Mononuclear cell (primary cell): Measurements from ENCODE around the gene PPP2R1B. TPM values are rescaled to one million over a fixed set of nuclear protein-coding genes. Genes with fewer than 3 reads are reported as not detected.

Source experiments
- H3K27me3 ChIP-seq: 2 replicates; pipeline ENCODE4 v1.6.0; 2011; ENCODE audit warnings: low read length, control low read depth; ENCODE audit not compliant: insufficient read depth
- H3K4me1 ChIP-seq: 2 replicates; pipeline ENCODE4 v1.5.1; 2011; ENCODE audit warnings: mild to moderate bottlenecking, low read length, control low read depth; ENCODE audit not compliant: insufficient read depth
- H3K4me3 ChIP-seq: 2 replicates; pipeline ENCODE4 v1.5.1; 2011; ENCODE audit warnings: mild to moderate bottlenecking, low read length, moderate library complexity
- H3K9me3 ChIP-seq: 2 replicates; pipeline ENCODE4 v1.5.1; 2011; ENCODE audit warnings: low read depth, mild to moderate bottlenecking, control low read depth, low read length
- total RNA-seq: library from RNA; depleted of rRNA; stranded (reverse); fragments of >200 nt; gene quantifications from one replicate; pipeline ENCODE4 v1.2.3, GENCODE V29; 2012

Gene PPP2R1B
- total RNA-seq, 1 donor, result 27.1 TPM

DNA sequence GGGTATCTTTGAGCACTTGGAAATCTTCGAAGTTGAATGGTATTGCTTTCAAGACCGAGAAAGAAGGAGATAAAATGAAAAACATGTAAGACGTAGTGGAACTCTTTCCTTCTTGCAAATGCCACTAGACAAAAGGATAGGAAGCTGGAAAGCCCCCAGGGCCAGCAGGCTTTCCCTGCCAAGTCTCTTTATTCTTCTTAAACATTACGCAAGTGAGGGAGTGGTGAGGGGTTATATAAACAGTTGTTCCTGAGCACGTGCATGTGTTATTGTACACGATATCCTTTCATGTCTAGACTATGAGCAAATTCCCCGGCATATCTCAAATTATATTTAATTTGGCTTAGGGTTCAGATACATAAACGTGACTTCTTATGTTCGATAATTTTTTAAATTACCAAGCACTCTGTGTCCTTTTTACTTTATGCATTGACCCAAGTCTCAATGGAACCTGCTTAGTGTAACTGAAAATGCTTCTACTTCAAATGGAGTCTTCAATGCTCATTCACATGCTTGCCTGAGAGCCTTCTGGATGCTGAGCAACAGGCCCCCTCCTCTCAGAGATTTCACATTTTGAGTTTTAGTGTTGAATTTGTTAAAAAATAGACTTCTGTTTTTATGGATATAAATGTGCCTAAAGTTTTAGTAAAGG, 59.0 kb downstream of the PPP2R1B start:
- H3K4me3 ChIP-seq, result no peak overlapping the region
- no peaks in the 10 kb centered on the region for H3K9me3 ChIP-seq
- H3K4me1 ChIP-seq, result no peaks in the 10 kb centered on the region

DNA sequence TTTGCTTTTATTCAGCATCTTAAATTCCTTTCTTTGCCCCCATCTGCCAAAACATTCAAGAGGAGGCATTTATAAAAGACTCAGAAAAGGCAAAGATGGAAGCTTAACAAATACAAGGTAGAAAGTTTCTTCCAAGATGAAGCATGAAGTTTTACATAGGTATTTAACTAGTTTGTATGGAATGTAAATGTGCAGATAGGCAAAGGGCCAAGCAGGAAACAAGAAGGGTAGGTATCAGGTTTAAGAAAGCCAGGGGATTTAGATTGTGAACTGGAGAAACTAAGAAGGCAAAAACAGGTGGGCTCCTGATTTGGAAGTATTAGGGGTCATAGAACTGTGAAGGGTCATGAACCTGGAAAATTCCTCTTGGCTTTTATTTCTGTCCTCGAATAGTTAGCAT, 62.6 kb downstream of the PPP2R1B start:
- H3K4me1 ChIP-seq, result no peaks in the 10 kb centered on the region
- no peaks in the 10 kb centered on the region for H3K9me3 ChIP-seq
- H3K27me3 ChIP-seq, result no peaks in the 10 kb centered on the region
- H3K4me3 ChIP-seq, result no peak overlapping the region

More for the DNA sequence above, 59.0 kb downstream of the PPP2R1B start:
- no peaks in the 10 kb centered on the region for H3K27me3 ChIP-seq

DNA sequence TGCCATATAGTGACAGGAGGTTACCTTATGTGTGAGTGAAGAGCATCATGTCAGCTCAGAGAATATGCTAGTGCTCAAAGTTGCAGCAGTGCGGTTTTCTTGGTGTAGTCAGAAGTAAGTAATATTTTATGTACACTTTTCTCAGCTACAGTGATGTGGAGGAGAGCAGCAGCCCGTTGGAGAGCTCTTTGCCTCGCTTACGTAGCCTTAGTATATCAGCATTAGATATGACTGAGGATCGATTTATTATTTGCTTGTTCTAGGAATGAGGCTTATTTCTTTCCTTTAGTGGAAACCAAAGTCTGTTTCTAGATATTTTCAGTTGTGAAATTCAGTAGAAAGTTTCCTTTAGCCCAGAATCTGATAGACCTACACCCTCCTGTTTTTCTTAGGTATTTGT, 63.6 kb downstream of the PPP2R1B start:
- Histone ChIP-seq H3K4me3 (no peak overlapping the region), H3K9me3 (no peaks in the 10 kb centered on the region), H3K27me3 (no peaks in the 10 kb centered on the region), H3K4me1 (no peaks in the 10 kb centered on the region)

DNA sequence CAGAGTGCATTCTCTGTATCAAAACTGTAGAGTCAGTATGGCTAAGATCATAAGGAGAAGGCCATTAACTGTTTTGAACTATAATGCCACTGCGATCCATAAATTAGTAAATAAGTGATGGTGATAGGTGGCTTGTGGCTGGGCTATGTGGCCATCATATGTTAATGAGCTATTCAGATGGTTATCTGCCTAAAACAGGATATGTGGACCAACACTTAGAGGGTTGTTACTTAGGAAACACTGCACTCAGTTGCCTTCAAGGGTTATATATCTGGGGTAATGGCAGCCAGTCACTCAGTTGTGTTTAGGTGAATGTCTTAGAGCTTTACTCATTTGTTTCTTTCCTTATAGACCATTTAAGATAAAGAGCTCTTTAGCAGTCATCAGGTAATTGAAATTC, 66.0 kb downstream of the PPP2R1B start:
- no peaks in the 10 kb centered on the region for H3K4me1 ChIP-seq
- no peak overlapping the region for H3K4me3 ChIP-seq
- no peaks in the 10 kb centered on the region for H3K27me3 ChIP-seq
- no peaks in the 10 kb centered on the region for H3K9me3 ChIP-seq

DNA sequence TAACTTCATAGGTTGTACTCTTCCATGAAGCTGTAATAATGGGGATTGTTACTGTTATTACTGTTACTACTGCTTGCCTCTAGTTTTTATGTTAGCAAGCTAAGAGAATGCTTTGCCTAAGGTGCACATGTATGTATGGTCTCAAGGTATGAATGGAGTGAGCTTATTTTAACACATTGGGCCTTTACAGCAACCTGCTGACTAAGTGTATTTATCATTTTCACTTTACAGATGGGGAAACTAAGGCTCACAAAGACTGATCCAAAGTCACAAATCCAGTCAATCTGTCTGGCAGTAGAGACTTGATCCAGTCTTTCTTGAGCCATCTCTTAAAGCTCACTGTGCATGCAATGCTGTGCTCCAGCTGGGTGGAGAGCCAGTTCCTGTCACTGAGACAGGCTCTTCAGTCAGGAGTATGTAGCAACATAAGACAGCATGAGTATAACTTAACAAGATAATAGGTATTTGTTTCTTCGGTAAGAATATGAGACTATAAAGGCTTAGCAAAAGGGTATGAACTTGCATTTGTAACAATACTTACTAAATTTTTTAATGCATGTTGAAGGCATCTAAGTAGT, 66.5 kb downstream of the PPP2R1B start:
- no peaks in the 10 kb centered on the region for H3K9me3 ChIP-seq
- H3K4me1 ChIP-seq, result no peaks in the 10 kb centered on the region
- H3K27me3 ChIP-seq, result no peaks in the 10 kb centered on the region

DNA sequence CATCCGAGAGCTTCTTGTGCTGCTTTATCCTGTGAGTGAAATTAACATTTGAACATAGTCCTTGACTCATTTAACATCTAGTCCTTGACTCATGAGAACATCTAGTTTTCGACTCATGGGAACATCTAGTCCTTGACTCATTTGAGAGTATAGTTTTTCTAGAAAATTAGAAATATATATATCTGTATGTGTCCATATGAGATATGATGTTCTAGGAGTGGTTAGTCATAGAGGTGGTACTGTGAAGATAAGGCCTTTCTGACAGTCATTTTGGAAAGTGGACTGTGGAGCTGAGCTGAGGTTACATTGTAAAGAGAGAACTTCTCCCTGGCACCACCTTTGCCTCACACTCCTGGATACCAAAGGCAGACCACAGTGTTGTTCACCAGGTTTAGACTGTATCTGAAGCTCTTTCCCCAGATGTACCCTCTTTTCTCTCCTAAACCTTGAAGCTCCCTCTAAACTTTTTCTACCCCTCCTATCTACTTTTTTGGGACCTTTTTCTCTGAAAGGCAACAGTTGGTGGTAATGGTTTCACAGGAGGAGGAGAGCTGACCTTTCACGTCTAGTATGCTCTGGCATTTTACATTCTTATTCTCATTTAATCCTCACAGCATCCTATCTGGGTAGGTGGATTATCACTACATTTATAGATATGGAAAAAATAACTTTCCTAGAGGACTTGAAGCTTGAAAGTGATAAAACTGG, 67.2 kb downstream of the PPP2R1B start:
- H3K4me3 ChIP-seq, result no peak overlapping the region
- H3K9me3 ChIP-seq, result no peaks in the 10 kb centered on the region
- no peaks in the 10 kb centered on the region for H3K4me1 ChIP-seq
- H3K27me3 ChIP-seq, result no peaks in the 10 kb centered on the region

More for the DNA sequence above, 66.5 kb downstream of the PPP2R1B start:
- H3K4me3 ChIP-seq, result no peak overlapping the region

DNA sequence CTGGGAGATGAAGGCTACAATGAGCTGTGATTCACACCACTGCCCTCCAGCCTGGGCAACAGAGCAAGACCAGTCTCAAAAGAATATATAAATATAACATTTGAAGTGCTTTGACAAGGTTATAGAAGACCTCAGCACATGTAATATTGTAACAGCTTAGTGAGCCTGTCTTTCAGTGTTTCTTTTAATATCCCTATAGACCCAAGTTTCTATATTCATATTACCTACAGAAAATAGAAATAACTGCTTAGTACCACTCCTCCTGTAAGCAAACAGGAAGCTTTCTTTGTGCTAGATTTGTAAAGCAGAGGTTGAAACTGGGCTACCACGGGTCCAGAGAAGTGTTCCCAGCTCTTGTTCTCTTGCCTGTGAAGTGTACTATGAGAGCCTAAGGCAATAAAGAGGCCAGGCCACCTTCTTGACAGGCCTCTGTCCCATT, 68.2 kb downstream of the PPP2R1B start:
- no peaks in the 10 kb centered on the region for H3K27me3 ChIP-seq
- H3K9me3 ChIP-seq, result no peaks in the 10 kb centered on the region
- no peak overlapping the region for H3K4me3 ChIP-seq
- H3K4me1 ChIP-seq, result no peaks in the 10 kb centered on the region

DNA sequence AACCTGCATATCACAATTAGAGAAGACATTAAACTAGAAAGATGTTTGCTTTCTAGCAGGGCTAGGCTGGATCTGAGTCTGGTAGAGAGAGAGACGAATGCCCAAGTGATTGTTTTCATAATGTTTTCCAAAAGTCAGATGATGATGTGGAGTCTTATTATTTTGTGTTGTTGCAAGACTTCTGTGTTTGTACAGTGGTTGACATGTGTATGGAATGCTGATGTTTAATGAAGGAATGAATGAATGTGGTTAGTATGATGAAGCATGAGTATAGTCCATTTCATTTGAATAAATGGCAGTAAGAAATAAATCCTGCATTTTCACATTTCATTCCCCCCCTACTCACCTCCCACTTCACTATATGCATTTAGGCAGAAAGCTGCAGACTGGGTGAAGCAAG, 69.6 kb downstream of the PPP2R1B start:
- Histone ChIP-seq H3K27me3 (no peaks in the 10 kb centered on the region), H3K4me1 (no peaks in the 10 kb centered on the region), H3K4me3 (no peak overlapping the region), H3K9me3 (no peaks in the 10 kb centered on the region)

DNA sequence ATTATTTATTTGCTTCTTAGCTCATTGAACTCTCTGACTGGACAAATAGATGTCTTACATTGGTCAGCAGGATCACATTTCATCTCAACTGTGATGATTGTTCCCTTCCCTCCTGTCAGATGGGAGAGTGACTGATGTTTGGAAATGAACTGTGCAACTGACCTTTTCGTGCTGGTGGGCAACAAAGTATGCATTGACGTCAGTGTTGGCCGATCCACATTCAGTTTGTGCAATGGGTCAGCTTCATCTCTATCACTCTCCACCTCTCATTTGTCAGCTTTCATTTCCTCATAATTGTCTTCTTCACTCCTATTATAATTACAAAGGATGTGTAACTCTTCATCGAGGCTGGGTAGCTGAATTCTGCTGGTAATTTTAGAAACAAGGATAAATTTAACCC, 71.3 kb downstream of the PPP2R1B start:
- Histone ChIP-seq H3K9me3 (no peaks in the 10 kb centered on the region), H3K4me1 (no peaks in the 10 kb centered on the region), H3K27me3 (no peaks in the 10 kb centered on the region), H3K4me3 (no peak overlapping the region)

DNA sequence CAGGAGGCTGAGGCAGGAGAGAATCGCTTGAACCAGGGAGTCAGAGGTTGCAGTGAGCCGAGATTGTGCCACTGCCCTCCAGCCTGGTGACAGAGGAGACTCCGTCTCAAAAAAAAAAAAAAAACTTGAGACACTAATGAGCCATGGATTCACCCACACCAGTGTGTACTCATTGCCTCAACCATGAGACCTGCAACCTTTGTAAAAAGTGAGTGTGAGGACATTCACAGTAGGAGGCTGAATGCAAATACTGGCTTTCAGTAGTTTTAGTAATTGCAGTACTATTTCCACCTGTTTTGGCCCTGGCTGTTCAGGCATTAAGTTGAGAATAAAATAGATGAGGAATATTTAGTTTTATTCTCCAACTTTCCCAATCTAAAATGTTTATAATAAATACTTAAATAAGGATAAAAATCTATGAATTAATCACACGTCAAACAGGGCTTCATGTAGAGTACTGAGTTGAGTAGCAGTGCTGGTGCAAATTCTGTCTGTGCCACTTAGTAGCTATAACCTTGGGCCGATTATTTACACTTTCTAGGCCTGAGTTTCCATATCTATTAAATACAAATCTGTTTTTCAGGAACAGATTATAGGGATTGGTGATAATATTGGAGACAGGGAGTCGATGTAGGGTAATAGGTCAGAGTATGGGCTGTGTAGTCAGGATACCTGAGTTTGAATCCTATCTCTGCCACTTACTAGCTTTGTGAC, 72.8 kb downstream of the PPP2R1B start:
- H3K4me1 ChIP-seq, result no peaks in the 10 kb centered on the region
- H3K9me3 ChIP-seq, result no peaks in the 10 kb centered on the region
- H3K4me3 ChIP-seq, result no peak overlapping the region
- no peaks in the 10 kb centered on the region for H3K27me3 ChIP-seq

DNA sequence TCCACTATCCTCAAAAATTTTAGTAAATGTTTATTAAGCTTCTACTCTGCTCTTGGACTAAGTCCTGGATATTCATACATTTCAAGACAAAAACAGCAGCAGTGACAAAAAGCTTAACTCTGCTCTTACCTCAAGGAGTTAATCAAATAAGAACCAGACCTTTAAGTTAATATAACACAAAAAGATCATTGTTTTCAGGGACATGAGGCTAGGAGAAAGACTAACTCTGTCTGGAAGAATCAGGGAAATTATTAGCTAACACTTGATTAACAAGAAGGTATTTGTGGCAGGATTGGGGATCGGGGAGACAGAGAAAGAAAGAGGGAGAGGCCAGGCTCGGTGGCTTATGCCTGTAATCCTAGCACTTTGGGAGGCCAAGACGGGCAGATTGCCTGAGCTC, 74.4 kb downstream of the PPP2R1B start:
- Histone ChIP-seq H3K4me3 (no peak overlapping the region), H3K9me3 (no peaks in the 10 kb centered on the region), H3K4me1 (no peaks in the 10 kb centered on the region), H3K27me3 (no peaks in the 10 kb centered on the region)

DNA sequence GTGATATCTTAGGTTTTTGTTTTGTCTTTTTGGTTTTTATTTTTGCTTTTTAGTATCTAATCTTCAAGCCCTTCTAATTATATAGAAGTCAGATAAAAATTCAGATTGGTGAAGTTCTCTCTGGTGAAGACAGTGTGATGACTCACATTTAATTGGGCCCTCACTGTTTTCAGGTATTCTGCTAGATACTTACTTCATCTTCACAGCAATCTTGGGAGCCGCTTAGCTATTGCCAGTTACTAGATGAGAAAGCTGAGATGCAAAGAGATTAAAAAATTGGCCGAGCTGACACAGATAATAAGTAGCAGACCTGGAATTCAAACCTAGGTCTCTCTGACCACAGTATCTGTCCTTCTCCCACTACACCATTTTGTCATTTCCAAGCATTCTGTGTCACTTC, 75.0 kb downstream of the PPP2R1B start:
- no peaks in the 10 kb centered on the region for H3K9me3 ChIP-seq
- no peaks in the 10 kb centered on the region for H3K4me1 ChIP-seq

DNA sequence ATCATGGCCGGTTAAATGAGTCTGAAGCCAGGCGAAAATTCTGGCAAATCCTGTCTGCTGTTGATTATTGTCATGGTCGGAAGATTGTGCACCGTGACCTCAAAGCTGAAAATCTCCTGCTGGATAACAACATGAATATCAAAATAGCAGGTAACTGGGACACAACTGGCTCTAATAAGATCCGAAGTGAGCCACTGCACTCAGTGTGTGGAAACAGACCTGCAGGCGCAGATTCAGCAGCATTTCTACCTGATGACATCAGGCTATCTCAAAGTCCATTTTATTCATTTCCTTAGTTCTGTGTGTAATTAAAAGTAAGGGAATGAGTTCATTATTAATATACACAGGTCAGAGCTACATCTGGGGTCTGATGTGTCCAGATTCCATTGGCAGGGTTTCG, 78.2 kb downstream of the PPP2R1B start:
- Histone ChIP-seq H3K4me1 (no peaks in the 10 kb centered on the region), H3K9me3 (no peaks in the 10 kb centered on the region), H3K27me3 (no peaks in the 10 kb centered on the region), H3K4me3 (no peak overlapping the region)

More for the DNA sequence above, 75.0 kb downstream of the PPP2R1B start:
- Histone ChIP-seq H3K4me3 (no peak overlapping the region), H3K27me3 (no peaks in the 10 kb centered on the region)

DNA sequence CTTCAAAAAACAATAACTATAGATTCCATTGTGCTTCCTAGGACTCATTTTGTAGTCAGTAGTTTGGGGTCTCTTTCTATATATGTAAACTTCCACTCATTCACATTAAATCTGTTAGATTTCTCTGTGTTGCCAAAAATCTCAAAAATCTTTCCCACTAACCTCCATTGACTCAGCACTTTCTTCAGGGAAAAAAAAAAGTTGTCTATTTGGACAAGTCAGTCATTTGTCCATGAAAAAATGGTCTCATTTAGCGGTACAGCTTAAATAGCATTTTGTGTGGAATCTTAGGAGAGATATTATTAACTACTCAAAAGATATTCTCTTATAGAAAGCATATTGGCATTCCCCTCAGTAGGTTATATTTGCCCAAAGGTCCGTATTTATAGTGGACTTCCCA, 81.9 kb downstream of the PPP2R1B start:
- H3K4me1 ChIP-seq, result no peaks in the 10 kb centered on the region
- no peaks in the 10 kb centered on the region for H3K27me3 ChIP-seq
- H3K9me3 ChIP-seq, result no peaks in the 10 kb centered on the region
- H3K4me3 ChIP-seq, result no peak overlapping the region

DNA sequence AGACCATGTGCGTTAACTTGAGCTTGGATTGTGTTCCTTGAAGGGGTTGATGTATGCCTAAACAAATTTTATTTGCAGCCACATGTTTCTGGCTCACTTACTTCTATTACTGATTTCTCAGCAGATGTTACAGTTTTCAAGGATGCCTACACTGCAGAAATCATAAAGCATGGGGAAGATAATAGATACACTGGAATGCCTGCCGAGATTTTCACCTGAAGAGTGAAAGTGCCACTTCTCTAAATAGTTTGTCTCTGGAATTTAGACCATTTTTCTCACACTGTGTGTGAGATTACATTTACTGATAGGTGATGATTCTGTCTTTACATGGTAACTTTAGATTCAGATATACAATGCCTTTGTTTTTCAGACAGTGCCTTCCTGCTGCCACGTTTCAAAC, 82.4 kb downstream of the PPP2R1B start:
- Histone ChIP-seq H3K9me3 (no peaks in the 10 kb centered on the region), H3K4me3 (no peak overlapping the region), H3K27me3 (no peaks in the 10 kb centered on the region), H3K4me1 (no peaks in the 10 kb centered on the region)
